ELR (cell line): Measurements from ENCODE around the gene DUSP7.

Experiments used
- DNase-seq: peaks from one replicate; pipeline ENCODE4 v3.0.0-alpha.2; 2015; ENCODE audit warnings: low read depth

DUSP7 gene

GRCh38 chr3:52056521-52056967, at the start of gene DUSP7:
Gene DUSP7 (minus strand): TSS chr3:52056571. CDS start chr3:52056366, 205 bp downstream.
- peak; percentile 70 for DNase-seq

GRCh38 chr3:52104684-52105640, 48.6 kb upstream of the DUSP7 start:
- no peak for DNase-seq

- no peak for DNase-seq
Measured at GRCh38 chr3:52102934-52103333, 46.6 kb upstream of the DUSP7 start.

- DNase-seq: no peak
Measured at GRCh38 chr3:52099001-52099401, 42.6 kb upstream of the DUSP7 start.

GRCh38 chr3:52097851-52098507, 41.6 kb upstream of the DUSP7 start:
- no peak for DNase-seq

- DNase-seq: no peak
Measured at GRCh38 chr3:52095990-52096775, 39.8 kb upstream of the DUSP7 start.

- DNase-seq: no peak
Measured at GRCh38 chr3:52094571-52095485, 38.5 kb upstream of the DUSP7 start.

GRCh38 chr3:52093756-52094545, 37.6 kb upstream of the DUSP7 start:
- DNase-seq: peak; percentile 81

GRCh38 chr3:52092891-52093290, 36.5 kb upstream of the DUSP7 start:
- DNase-seq: no peak

- DNase-seq: no peak
Measured at GRCh38 chr3:52092271-52092660, 35.9 kb upstream of the DUSP7 start.

GRCh38 chr3:52091586-52092270, 35.4 kb upstream of the DUSP7 start:
- DNase-seq: no peak

GRCh38 chr3:52090933-52091468, 34.6 kb upstream of the DUSP7 start:
- DNase-seq: no peak

- DNase-seq: peak; percentile 89
Measured at GRCh38 chr3:52090131-52090932, 34.0 kb upstream of the DUSP7 start.

- no peak for DNase-seq
Measured at GRCh38 chr3:52089691-52090090, 33.3 kb upstream of the DUSP7 start.

- DNase-seq: peak; percentile 82
Measured at GRCh38 chr3:52088445-52089367, 32.3 kb upstream of the DUSP7 start.

GRCh38 chr3:52087731-52088130, 31.4 kb upstream of the DUSP7 start:
- no peak for DNase-seq

GRCh38 chr3:52086976-52087663, 30.7 kb upstream of the DUSP7 start:
- peak; percentile 69 for DNase-seq
